Psoas muscle (tissue), 8 donors: ENCODE measurements around the gene CFLAR. TPM values are rescaled to one million over a fixed set of nuclear protein-coding genes. Genes with fewer than 3 reads are reported as not detected.

Experiments
- ATAC-seq, 4 donors: fragments of 200-7000 bp; cut with Tn5 transposase; one replicate each; pipeline ENCODE4 v1.9.1; 2020; ENCODE audit warnings: moderate library complexity in 3 of 4, mild to moderate bottlenecking in 2 of 4
- DNase-seq, 2 donors: peaks; one replicate each; pipeline ENCODE4 v3.0.0-alpha.2; 2020
- H3K27ac ChIP-seq: fragments of 200-600 bp; one replicate; pipeline ENCODE4 v1.8.0; 2022
- H3K27me3 ChIP-seq, 3 donors: fragments of 200-600 bp in 1 of 3; one replicate each; pipeline versions ENCODE4 v1.6.1 to v1.8.0; 2013 to 2022; ENCODE audit warnings: low read length in 2 of 3, mild to moderate bottlenecking in 2 of 3, moderate library complexity in 1 of 3; ENCODE audit not compliant: insufficient read depth in 3 of 3
- H3K36me3 ChIP-seq, 2 donors: fragments of 200-600 bp in 1 of 2; one replicate each; pipeline versions ENCODE4 v1.6.1 to v1.8.0; 2013 to 2022; ENCODE audit warnings: low read depth in 1 of 2, mild to moderate bottlenecking in 1 of 2, moderate library complexity in 1 of 2; ENCODE audit not compliant: insufficient read depth in 1 of 2
- H3K4me1 ChIP-seq: fragments of 200-600 bp; one replicate; pipeline ENCODE4 v1.8.0; 2022
- H3K4me3 ChIP-seq: fragments of 200-600 bp; one replicate; pipeline ENCODE4 v1.8.0; 2022; ENCODE audit warnings: mild to moderate bottlenecking
- H3K9me3 ChIP-seq: fragments of 200-600 bp; one replicate; pipeline ENCODE4 v1.8.0; 2022
- WGBS, 3 donors: extraction: QIAGEN DNeasy Blood & Tissue Kit; methylation state at CpG; one replicate each; pipeline versions ENCODE4 v1.1.6 to v1.1.7; 2013; 5-methylcytosine and 5-hydroxymethylcytosine counted together
- intact Hi-C, 2 donors: fragments of 100-400 bp; cut with DNase I; formaldehyde crosslinking; loops; one replicate each; pipeline versions ENCODE4 v1.11.0 to v1.14.2; 2022
- polyA plus RNA-seq, 3 donors: library from polyadenylated mRNA; stranded (reverse); fragments of 200-250 nt; gene quantifications; one replicate each; pipeline ENCODE4 v1.2.3, GENCODE V29; 2013
- total RNA-seq, 4 donors: library from RNA; stranded (reverse); fragmentation: NEBNext Ultra II Directional in 2 of 4; extraction: Animal tissue kit (Norgen Biotek cat#: 25700) in 2 of 4; gene quantifications; one replicate each; pipeline versions ENCODE4 v1.2.1 to v1.2.4, GENCODE V29; 2021 to 2023
- TF ChIP-seq, protein P1 (sequence below): fragments of 200-600 bp; IDR thresholded peaks from one replicate; pipeline ENCODE4 v1.8.0; 2022; ENCODE audit warnings: antibody characterized with exemption
- donor health status: healthy with polysubstance abuse.
- donor health status: DM: no; HTN: no; CAD: no; lungs with moderate emphysema.
- donor health status: Bipolar disorder and iron deficiency.
- donor health status: healthy.
- donor health status: DM: yes; HTN: yes; CAD: no.
- donor health status: DM: no; HTN: no; CAD: no.
- donor health status: DM: no; HTN: no; CAD: no.
- donor health status: DM: yes; HTN: yes; CAD: no.

The CFLAR gene
- total and polyA plus RNA-seq, 7 donors = 84.7 to 358 (median 340) TPM

DNA sequence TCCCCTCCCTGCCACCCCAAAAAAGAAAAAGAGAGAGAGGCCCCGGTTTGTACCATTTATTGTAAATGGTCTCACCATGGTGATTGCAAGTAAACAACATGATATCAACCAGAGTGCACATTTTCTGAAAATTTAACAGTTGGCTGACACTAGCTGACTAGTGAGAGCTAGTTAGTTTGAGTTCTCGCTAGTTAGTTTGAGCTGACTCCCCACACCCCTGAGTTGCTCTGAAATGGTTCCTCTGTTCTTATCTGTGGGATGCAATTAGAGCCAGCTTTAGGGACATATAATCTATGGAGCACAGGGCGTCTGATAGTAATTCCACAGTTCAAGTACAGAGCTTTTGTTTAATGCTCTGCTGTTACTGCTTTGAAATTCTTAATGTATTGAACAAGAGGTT lies 80.0 kb downstream of the CFLAR start:
- ATAC-seq (no peak), DNase-seq (no peak)
- intact Hi-C loops = no loop called here
- 65 to 79% (median 71%) methylated on average over 3 of the region's 3 CpGs for WGBS, 3 donors
- H3K27me3 ChIP-seq = no peaks in the 10 kb centered on the region
- H3K27ac ChIP-seq = no peak overlapping the region
- peaks cover 0 to 4% of the 10 kb centered on the region in 2 donors for H3K36me3 ChIP-seq
- H3K4me1 ChIP-seq = no peaks in the 10 kb centered on the region
- no peaks in the 10 kb centered on the region for H3K9me3 ChIP-seq
- no peak overlapping the region for H3K4me3 ChIP-seq
- TF ChIP-seq, protein P1, sequence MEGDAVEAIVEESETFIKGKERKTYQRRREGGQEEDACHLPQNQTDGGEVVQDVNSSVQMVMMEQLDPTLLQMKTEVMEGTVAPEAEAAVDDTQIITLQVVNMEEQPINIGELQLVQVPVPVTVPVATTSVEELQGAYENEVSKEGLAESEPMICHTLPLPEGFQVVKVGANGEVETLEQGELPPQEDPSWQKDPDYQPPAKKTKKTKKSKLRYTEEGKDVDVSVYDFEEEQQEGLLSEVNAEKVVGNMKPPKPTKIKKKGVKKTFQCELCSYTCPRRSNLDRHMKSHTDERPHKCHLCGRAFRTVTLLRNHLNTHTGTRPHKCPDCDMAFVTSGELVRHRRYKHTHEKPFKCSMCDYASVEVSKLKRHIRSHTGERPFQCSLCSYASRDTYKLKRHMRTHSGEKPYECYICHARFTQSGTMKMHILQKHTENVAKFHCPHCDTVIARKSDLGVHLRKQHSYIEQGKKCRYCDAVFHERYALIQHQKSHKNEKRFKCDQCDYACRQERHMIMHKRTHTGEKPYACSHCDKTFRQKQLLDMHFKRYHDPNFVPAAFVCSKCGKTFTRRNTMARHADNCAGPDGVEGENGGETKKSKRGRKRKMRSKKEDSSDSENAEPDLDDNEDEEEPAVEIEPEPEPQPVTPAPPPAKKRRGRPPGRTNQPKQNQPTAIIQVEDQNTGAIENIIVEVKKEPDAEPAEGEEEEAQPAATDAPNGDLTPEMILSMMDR = no peak

DNA sequence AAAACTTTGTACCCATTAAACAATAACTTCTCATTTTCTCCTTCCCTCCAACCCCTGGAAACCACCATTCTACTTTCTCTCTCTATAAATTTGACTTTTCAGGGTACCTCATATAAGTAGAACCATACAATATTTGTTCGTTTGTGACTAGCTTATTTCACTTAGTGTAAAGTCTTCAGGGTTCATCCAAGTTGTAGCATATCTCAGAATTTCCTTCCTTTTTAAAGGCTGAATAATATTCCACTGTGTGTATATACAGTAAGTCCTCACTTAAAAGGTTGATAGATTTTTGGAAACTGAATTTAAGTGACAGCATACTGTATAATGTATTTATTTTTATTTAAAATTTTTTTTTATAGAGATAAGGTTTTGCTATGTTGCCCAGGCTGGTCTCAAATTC lies 80.8 kb downstream of the CFLAR start:
- TF ChIP-seq, protein P1 = no peak
- 83 to 93% (median 91%) methylated on average over 1 of the region's 1 CpG for WGBS, 3 donors
- no peak overlapping the region for H3K4me3 ChIP-seq

DNA sequence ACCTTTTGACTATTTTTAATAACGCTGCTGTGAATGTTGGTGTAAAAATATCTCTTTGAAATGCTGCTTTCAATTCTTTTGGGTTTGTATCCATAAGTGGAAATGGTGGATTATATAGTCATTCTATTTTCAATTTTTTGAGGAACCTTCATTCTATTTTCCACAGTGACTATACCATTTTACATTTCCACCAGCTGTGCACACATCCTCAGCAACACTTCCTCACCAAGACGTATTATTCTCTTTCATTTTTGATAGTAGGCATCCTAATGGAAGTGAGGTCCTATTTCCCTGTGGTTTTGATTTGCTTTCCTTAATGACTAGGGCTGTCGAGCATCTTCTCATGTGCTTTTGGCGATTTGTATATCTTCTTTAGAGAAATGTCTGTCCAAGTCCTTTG lies 81.8 kb downstream of the CFLAR start:
- no peak overlapping the region for H3K27ac ChIP-seq

More for the DNA sequence above, 80.8 kb downstream of the CFLAR start:
- H3K4me1 ChIP-seq = no peaks in the 10 kb centered on the region
- no peaks in the 10 kb centered on the region for H3K27me3 ChIP-seq
- no peaks in the 10 kb centered on the region for H3K9me3 ChIP-seq
- intact Hi-C loops = no loop called here
- ATAC-seq = no peak
- H3K36me3 ChIP-seq = peaks cover 0 to 4% of the 10 kb centered on the region in 2 donors
- no peak for DNase-seq
- no peak overlapping the region for H3K27ac ChIP-seq

DNA sequence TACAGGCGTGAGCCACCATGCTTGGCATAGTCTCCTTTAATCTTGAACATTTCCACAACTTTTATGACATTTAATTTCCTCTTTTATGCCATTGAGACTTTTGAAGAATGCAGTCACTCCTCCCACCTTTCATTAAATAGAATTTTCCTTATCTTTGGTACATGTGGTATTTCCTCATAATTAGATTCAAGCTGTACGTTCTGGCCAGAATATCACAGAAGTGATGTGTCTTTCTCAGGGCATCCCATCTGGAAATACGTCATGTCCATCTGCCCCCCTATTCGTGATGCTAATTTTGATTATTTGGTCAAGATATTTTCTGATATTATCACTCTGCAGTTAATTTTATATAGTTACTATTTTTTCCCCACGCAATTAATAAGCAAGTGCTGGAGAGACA lies 83.9 kb downstream of the CFLAR start:
- 70 to 88% (median 72%) methylated on average over 5 of the region's 5 CpGs for WGBS, 3 donors
- H3K27ac ChIP-seq = no peak overlapping the region
- H3K36me3 ChIP-seq = no peaks in the 10 kb centered on the region
- no peak overlapping the region for H3K4me3 ChIP-seq
- no peaks in the 10 kb centered on the region for H3K27me3 ChIP-seq
- ATAC-seq (no peak), DNase-seq (no peak)
- intact Hi-C loops = no loop called here
- H3K9me3 ChIP-seq = no peaks in the 10 kb centered on the region
- H3K4me1 ChIP-seq = no peaks in the 10 kb centered on the region
- TF ChIP-seq, protein P1 = no peak

More for the DNA sequence above, 81.8 kb downstream of the CFLAR start:
- intact Hi-C loops = no loop called here
- Histone ChIP-seq H3K36me3 (peaks cover 0 to 4% of the 10 kb centered on the region in 2 donors), H3K27me3 (no peaks in the 10 kb centered on the region), H3K9me3 (no peaks in the 10 kb centered on the region), H3K4me1 (no peaks in the 10 kb centered on the region), H3K4me3 (no peak overlapping the region)
- ATAC-seq (no peak), DNase-seq (no peak)
- TF ChIP-seq, protein P1 = no peak
- WGBS, 3 donors = 64 to 76% (median 67%) methylated on average over 4 of the region's 4 CpGs

DNA sequence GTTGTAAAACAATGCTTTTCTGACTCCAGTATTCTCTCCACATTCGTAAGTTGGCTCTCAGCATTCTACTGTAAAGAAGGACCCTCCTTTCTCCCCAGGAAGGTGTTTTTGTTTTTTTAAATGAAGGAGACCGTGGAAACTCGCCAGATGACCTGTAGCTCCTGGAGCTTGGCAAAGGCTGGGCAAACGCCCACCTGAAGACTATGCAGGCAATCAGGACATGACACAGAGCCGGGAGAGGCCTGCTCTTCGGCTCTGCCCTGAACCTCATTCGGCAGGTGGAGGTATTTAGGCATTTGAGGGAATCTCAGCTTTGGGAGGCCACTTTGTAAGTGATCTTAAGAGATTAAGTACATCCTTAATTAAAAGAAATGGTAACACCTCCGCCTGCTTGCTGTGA lies 84.4 kb downstream of the CFLAR start:
- Histone ChIP-seq H3K36me3 (no peaks in the 10 kb centered on the region), H3K4me1 (no peaks in the 10 kb centered on the region), H3K9me3 (no peaks in the 10 kb centered on the region), H3K27me3 (no peaks in the 10 kb centered on the region), H3K4me3 (no peak overlapping the region), H3K27ac (no peak overlapping the region)
- ATAC-seq = no peak
- WGBS, 3 donors = 63 to 69% (median 69%) methylated on average over 8 of the region's 8 CpGs
- TF ChIP-seq, protein P1 = no peak
- DNase-seq = no peak
- intact Hi-C loops = no loop called here
